Neural progenitor cell (in vitro differentiated cells): ENCODE measurements around the gene C14orf132. TPM values are rescaled to one million over a fixed set of nuclear protein-coding genes. Genes with fewer than 3 reads are reported as not detected.

Source experiments
- DNase-seq: peaks from one replicate; pipeline ENCODE4 v3.0.0-alpha.2; 2016; ENCODE audit warnings: low spot score
- H2AFZ ChIP-seq: fragments of 200-600 bp; sonication (generic); replicated peaks from 2 replicates; pipeline ENCODE4 v1.6.1; 2016; ENCODE audit warnings: antibody characterized with exemption
- H3F3A ChIP-seq: fragments of 200-600 bp; sonication (generic); 2 replicates; pipeline ENCODE4 v1.6.1; 2016; ENCODE audit warnings: antibody characterized with exemption, low read depth
- H3K27ac ChIP-seq: fragments of 200-600 bp; sonication (generic); 2 replicates; pipeline ENCODE4 v1.5.1; 2016; ENCODE audit warnings: mild to moderate bottlenecking
- H3K27me3 ChIP-seq: fragments of 200-600 bp; sonication (generic); 2 replicates; pipeline ENCODE4 v1.6.1; 2016; ENCODE audit warnings: mild to moderate bottlenecking, moderate library complexity
- H3K36me3 ChIP-seq: fragments of 200-600 bp; sonication (generic); 2 replicates; pipeline ENCODE4 v1.5.1; 2016
- H3K4me1 ChIP-seq: fragments of 200-600 bp; sonication (generic); 2 replicates; pipeline ENCODE4 v1.6.1; 2016; ENCODE audit warnings: mixed run types
- H3K4me2 ChIP-seq: fragments of 200-600 bp; sonication (generic); 2 replicates; pipeline ENCODE4 v1.6.1; 2016
- H3K4me3 ChIP-seq: fragments of 200-600 bp; sonication (generic); 2 replicates; pipeline ENCODE4 v1.5.1; 2016
- H3K79me2 ChIP-seq: fragments of 200-600 bp; sonication (generic); 2 replicates; pipeline ENCODE4 v1.6.1; 2016; ENCODE audit warnings: low read depth
- H3K9ac ChIP-seq: fragments of 200-600 bp; sonication (generic); 2 replicates; pipeline ENCODE4 v1.6.1; 2016
- H3K9me3 ChIP-seq: fragments of 200-600 bp; sonication (generic); 2 replicates; pipeline ENCODE4 v1.5.1; 2016; ENCODE audit warnings: low read depth
- H4K20me1 ChIP-seq: fragments of 200-600 bp; sonication (generic); 2 replicates; pipeline ENCODE4 v1.6.1; 2016; ENCODE audit warnings: low read depth
- H3K27ac Mint-ChIP-seq: 3 replicates; pipeline ENCODE4 v1.8.0; 2021; ENCODE audit warnings: mixed read lengths
- H3K27me3 Mint-ChIP-seq: 2 replicates; pipeline ENCODE4 v1.8.0; 2022; ENCODE audit warnings: low read depth, mild to moderate bottlenecking, inconsistent platforms, moderate library complexity, mixed read lengths; ENCODE audit not compliant: insufficient read depth
- H3K36me3 Mint-ChIP-seq: 3 replicates; pipeline ENCODE4 v1.8.0; 2021; ENCODE audit warnings: mixed read lengths
- H3K4me1 Mint-ChIP-seq: 3 replicates; pipeline ENCODE4 v1.8.0; 2021; ENCODE audit warnings: mixed read lengths
- H3K4me3 Mint-ChIP-seq: 3 replicates; pipeline ENCODE4 v1.8.0; 2021; ENCODE audit warnings: mild to moderate bottlenecking, moderate library complexity, mixed read lengths
- H3K9me3 Mint-ChIP-seq: 3 replicates; pipeline ENCODE4 v1.8.0; 2020; ENCODE audit warnings: mixed read lengths
- EZH2 ChIP-seq: fragments of 200-600 bp; sonication (generic); IDR thresholded peaks from 2 replicates; pipeline ENCODE4 v1.6.1; 2017; ENCODE audit warnings: antibody characterized with exemption, mild to moderate bottlenecking, moderate library complexity
- EZH2phosphoT487 ChIP-seq: fragments of 200-600 bp; sonication (generic); IDR thresholded peaks from 2 replicates; pipeline ENCODE4 v1.6.1; 2017; ENCODE audit warnings: antibody characterized with exemption
- total RNA-seq: library from RNA; depleted of rRNA; stranded (reverse); fragments of >200 nt; gene quantifications from 2 replicates; pipeline ENCODE4 v1.2.3, GENCODE V29; 2015; ENCODE audit warnings: low replicate concordance
- TF ChIP-seq, protein P1 (sequence below): fragments of 200-600 bp; sonication (generic); IDR thresholded peaks from 2 replicates; pipeline ENCODE4 v1.5.1; 2017; ENCODE audit warnings: antibody characterized with exemption, mild to moderate bottlenecking

C14orf132 gene
- total RNA-seq, 1 donor from 2014 or later: 8.1 TPM

- no peaks in the 10 kb centered on the region for H3K36me3 ChIP-seq
- H3K79me2 ChIP-seq: no peaks in the 10 kb centered on the region
- H2AFZ ChIP-seq: no peak overlapping the region
- no peaks in the 10 kb centered on the region for H3K36me3 Mint-ChIP-seq
- no peaks in the 10 kb centered on the region for H3K9me3 Mint-ChIP-seq
- no peaks in the 10 kb centered on the region for H3K4me1 Mint-ChIP-seq
- no peak for DNase-seq
- TF ChIP-seq EZH2 (no peak), EZH2phosphoT487 (no peak)
- TF ChIP-seq, protein P1, sequence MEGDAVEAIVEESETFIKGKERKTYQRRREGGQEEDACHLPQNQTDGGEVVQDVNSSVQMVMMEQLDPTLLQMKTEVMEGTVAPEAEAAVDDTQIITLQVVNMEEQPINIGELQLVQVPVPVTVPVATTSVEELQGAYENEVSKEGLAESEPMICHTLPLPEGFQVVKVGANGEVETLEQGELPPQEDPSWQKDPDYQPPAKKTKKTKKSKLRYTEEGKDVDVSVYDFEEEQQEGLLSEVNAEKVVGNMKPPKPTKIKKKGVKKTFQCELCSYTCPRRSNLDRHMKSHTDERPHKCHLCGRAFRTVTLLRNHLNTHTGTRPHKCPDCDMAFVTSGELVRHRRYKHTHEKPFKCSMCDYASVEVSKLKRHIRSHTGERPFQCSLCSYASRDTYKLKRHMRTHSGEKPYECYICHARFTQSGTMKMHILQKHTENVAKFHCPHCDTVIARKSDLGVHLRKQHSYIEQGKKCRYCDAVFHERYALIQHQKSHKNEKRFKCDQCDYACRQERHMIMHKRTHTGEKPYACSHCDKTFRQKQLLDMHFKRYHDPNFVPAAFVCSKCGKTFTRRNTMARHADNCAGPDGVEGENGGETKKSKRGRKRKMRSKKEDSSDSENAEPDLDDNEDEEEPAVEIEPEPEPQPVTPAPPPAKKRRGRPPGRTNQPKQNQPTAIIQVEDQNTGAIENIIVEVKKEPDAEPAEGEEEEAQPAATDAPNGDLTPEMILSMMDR: no peak
- H3K27ac Mint-ChIP-seq: no peak overlapping the region
- no peaks in the 10 kb centered on the region for H3K9me3 ChIP-seq
- peaks cover 2% of the 10 kb centered on the region for H3K27me3 Mint-ChIP-seq
- H3K27me3 ChIP-seq: peaks cover 4% of the 10 kb centered on the region
- no peak overlapping the region for H3K4me3 ChIP-seq
- no peaks in the 10 kb centered on the region for H4K20me1 ChIP-seq
- no peak overlapping the region for H3K27ac ChIP-seq
- H3F3A ChIP-seq: no peaks in the 10 kb centered on the region
- no peak overlapping the region for H3K4me2 ChIP-seq
- no peaks in the 10 kb centered on the region for H3K4me1 ChIP-seq
- H3K4me3 Mint-ChIP-seq: no peak overlapping the region
- no peak overlapping the region for H3K9ac ChIP-seq
Observed at GRCh38 chr14:96130854-96131253, 91.7 kb downstream of the C14orf132 start.

- H3K4me1 Mint-ChIP-seq: no peaks in the 10 kb centered on the region
- H3K4me3 Mint-ChIP-seq: no peak overlapping the region
Observed at GRCh38 chr14:96131836-96132235, 92.7 kb downstream of the C14orf132 start.

GRCh38 chr14:96134508-96134907 lies 95.3 kb downstream of the C14orf132 start:
- Histone ChIP-seq H3K4me2 (no peak overlapping the region), H3K4me3 (no peak overlapping the region), H3F3A (no peaks in the 10 kb centered on the region), H4K20me1 (no peaks in the 10 kb centered on the region), H3K4me1 (no peaks in the 10 kb centered on the region), H2AFZ (no peak overlapping the region), H3K79me2 (no peaks in the 10 kb centered on the region), H3K9me3 (no peaks in the 10 kb centered on the region), H3K36me3 (no peaks in the 10 kb centered on the region), H3K27me3 (no peaks in the 10 kb centered on the region), H3K9ac (no peak overlapping the region), H3K27ac (no peak overlapping the region)
- TF ChIP-seq, protein P1: no peak
- TF ChIP-seq EZH2 (no peak), EZH2phosphoT487 (no peak)
- DNase-seq: no peak
- Mint-ChIP-seq H3K9me3 (peaks cover 2% of the 10 kb centered on the region), H3K4me3 (no peak overlapping the region), H3K27me3 (peaks cover 9% of the 10 kb centered on the region), H3K4me1 (no peaks in the 10 kb centered on the region), H3K36me3 (no peaks in the 10 kb centered on the region), H3K27ac (no peak overlapping the region)

More at GRCh38 chr14:96131836-96132235, 92.7 kb downstream of the C14orf132 start:
- Histone ChIP-seq H3K9me3 (no peaks in the 10 kb centered on the region), H3K4me2 (no peak overlapping the region), H2AFZ (no peak overlapping the region), H3K4me1 (no peaks in the 10 kb centered on the region), H4K20me1 (no peaks in the 10 kb centered on the region), H3K27me3 (peaks cover 4% of the 10 kb centered on the region), H3K79me2 (no peaks in the 10 kb centered on the region), H3K9ac (no peak overlapping the region), H3F3A (no peaks in the 10 kb centered on the region), H3K27ac (no peak overlapping the region), H3K4me3 (no peak overlapping the region), H3K36me3 (no peaks in the 10 kb centered on the region)
- Mint-ChIP-seq H3K9me3 (no peaks in the 10 kb centered on the region), H3K36me3 (no peaks in the 10 kb centered on the region), H3K27me3 (peaks cover 2% of the 10 kb centered on the region), H3K27ac (no peak overlapping the region)
- no peak for DNase-seq
- TF ChIP-seq, protein P1: no peak

- no peak overlapping the region for H3K9ac ChIP-seq
- no peak for TF ChIP-seq EZH2phosphoT487
- TF ChIP-seq EZH2: no peak
- TF ChIP-seq, protein P1: no peak
- no peaks in the 10 kb centered on the region for H3K4me1 Mint-ChIP-seq
- H3K27me3 Mint-ChIP-seq: peaks cover 9% of the 10 kb centered on the region
- H3K9me3 ChIP-seq: no peaks in the 10 kb centered on the region
- H3K27ac Mint-ChIP-seq: no peak overlapping the region
- H3K9me3 Mint-ChIP-seq: peaks cover 2% of the 10 kb centered on the region
- H4K20me1 ChIP-seq: no peaks in the 10 kb centered on the region
- no peak overlapping the region for H3K4me3 Mint-ChIP-seq
- H3K36me3 Mint-ChIP-seq: no peaks in the 10 kb centered on the region
- H3K27me3 ChIP-seq: no peaks in the 10 kb centered on the region
- H3K4me1 ChIP-seq: no peaks in the 10 kb centered on the region
- DNase-seq: no peak
- H3F3A ChIP-seq: no peaks in the 10 kb centered on the region
- H2AFZ ChIP-seq: no peak overlapping the region
- no peaks in the 10 kb centered on the region for H3K36me3 ChIP-seq
- H3K4me3 ChIP-seq: no peak overlapping the region
- H3K4me2 ChIP-seq: no peak overlapping the region
- H3K79me2 ChIP-seq: no peaks in the 10 kb centered on the region
- H3K27ac ChIP-seq: no peak overlapping the region
Observed at GRCh38 chr14:96135285-96135684, 96.1 kb downstream of the C14orf132 start.
